ENCODE data around the gene FSD2. TPM values are rescaled to one million over a fixed set of nuclear protein-coding genes. Genes with fewer than 3 reads are reported as not detected.

FSD2 gene
- total and polyA plus RNA-seq, 9 donors, result 0.01 to 0.05 TPM; not detected in 7

- no peak for TF ChIP-seq POLR2A (IDR thresholded peaks at IDR 0.05)
- TF ChIP-seq CTCF (IDR thresholded peaks at IDR 0.05), result no peak
- no peak for TF ChIP-seq EP300 (IDR thresholded peaks at IDR 0.05)
- Histone ChIP-seq H3K4me3 (no peak overlapping the region), H3K27ac (no peak overlapping the region), H3K27me3 (no peaks in the 10 kb centered on the region), H3K4me1 (ENCODE audit: insufficient read depth) (no peaks in the 10 kb centered on the region), H3K36me3 (no peaks in the 10 kb centered on the region), H3K9me3 (no peaks in the 10 kb centered on the region)
- intact Hi-C loops (cut with DNase I), result loop anchor here in 1 of 4 donors (10.0 kb wide), 1 partner anchor 143 kb away; no protein-coding TSS in a partner anchor
- no peak for DNase-seq
- WGBS, 3 donors, result 92 to 96% (median 96%) methylated on average over 14 of the region's 14 CpGs
Observed at GRCh38 chr15:82851306-82851850, 45.5 kb upstream of the FSD2 start.

- H3K27me3 ChIP-seq, result no peaks in the 10 kb centered on the region
- TF ChIP-seq EP300 (IDR thresholded peaks at IDR 0.05), result no peak
- no peak for TF ChIP-seq CTCF (IDR thresholded peaks at IDR 0.05)
- no peak for TF ChIP-seq POLR2A (IDR thresholded peaks at IDR 0.05)
- DNase-seq, result no peak
- H3K4me3 ChIP-seq, result no peak overlapping the region
- 64 to 70% (median 70%) methylated on average over 7 of the region's 7 CpGs for WGBS, 3 donors
- no peak overlapping the region for H3K27ac ChIP-seq
- H3K36me3 ChIP-seq, result no peaks in the 10 kb centered on the region
- no peaks in the 10 kb centered on the region for H3K4me1 ChIP-seq (ENCODE audit: insufficient read depth)
- H3K9me3 ChIP-seq, result no peaks in the 10 kb centered on the region
- intact Hi-C loops (cut with DNase I), result loop anchor here in 1 of 4 donors (10.0 kb wide), 1 partner anchor 144 kb away; no protein-coding TSS in a partner anchor
Observed at GRCh38 chr15:82850731-82851130, 44.9 kb upstream of the FSD2 start.

GRCh38 chr15:82849556-82850512 is 44.0 kb upstream of the FSD2 start:
- Histone ChIP-seq H3K36me3 (no peaks in the 10 kb centered on the region), H3K4me1 (ENCODE audit: insufficient read depth) (no peaks in the 10 kb centered on the region), H3K27me3 (no peaks in the 10 kb centered on the region), H3K9me3 (no peaks in the 10 kb centered on the region), H3K4me3 (peak overlapping the region; percentile 9), H3K27ac (no peak overlapping the region)
- TF ChIP-seq CTCF (IDR thresholded peaks at IDR 0.05) (peak; percentile 20 to 52 (median 36)), EP300 (IDR thresholded peaks at IDR 0.05) (no peak)
- intact Hi-C loops (cut with DNase I), result loop anchor here in 1 of 4 donors (10.0 kb wide), 1 partner anchor 145 kb away; no protein-coding TSS in a partner anchor
- DNase-seq, result peak; percentile 62 to 73 (median 67)
- 15 to 18% (median 15%) methylated on average over 23 of the region's 23 CpGs for WGBS, 3 donors

GRCh38 chr15:82848241-82848993 is 42.5 kb upstream of the FSD2 start:
- Histone ChIP-seq H3K4me3 (no peak overlapping the region), H3K4me1 (ENCODE audit: insufficient read depth) (no peaks in the 10 kb centered on the region), H3K27me3 (no peaks in the 10 kb centered on the region), H3K9me3 (no peaks in the 10 kb centered on the region), H3K27ac (no peak overlapping the region), H3K36me3 (no peaks in the 10 kb centered on the region)
- 79 to 84% (median 83%) methylated on average over 9 of the region's 9 CpGs for WGBS, 3 donors
- TF ChIP-seq EP300 (IDR thresholded peaks at IDR 0.05) (no peak), POLR2A (IDR thresholded peaks at IDR 0.05) (no peak), CTCF (IDR thresholded peaks at IDR 0.05) (no peak)
- no peak for DNase-seq
- intact Hi-C loops (cut with DNase I), result no loop called here

Measured in ovary (tissue), 9 donors.